Urinary bladder (tissue), 4 donors: Measurements from ENCODE around the gene RANBP17. TPM values are rescaled to one million over a fixed set of nuclear protein-coding genes. Genes with fewer than 3 reads are reported as not detected.
"Not testable (repeated sequence)": the region's sequence is repeated elsewhere in the genome, so short reads cannot be mapped to it uniquely, and the experiment has no call there.

Experiments
- DNase-seq: peaks from one replicate; pipeline ENCODE4 v3.0.0-alpha.2; 2015; ENCODE audit errors: extremely low spot score
- H3K27ac ChIP-seq: one replicate; pipeline ENCODE4 v1.5.1; 2013; ENCODE audit warnings: low read depth, mild to moderate bottlenecking, moderate library complexity
- H3K36me3 ChIP-seq: one replicate; pipeline ENCODE4 v1.6.1; 2013; ENCODE audit warnings: mild to moderate bottlenecking, moderate library complexity; ENCODE audit not compliant: insufficient read depth
- H3K4me1 ChIP-seq: one replicate; pipeline ENCODE4 v1.6.1; 2013; ENCODE audit warnings: mild to moderate bottlenecking, moderate library complexity; ENCODE audit not compliant: insufficient read depth
- H3K4me3 ChIP-seq: one replicate; pipeline ENCODE4 v1.5.1; 2013; ENCODE audit warnings: low read depth, low read length
- WGBS: extraction: QIAGEN DNeasy Blood & Tissue Kit; methylation state at CpG from one replicate; pipeline ENCODE4 v1.1.7; 2013; 5-methylcytosine and 5-hydroxymethylcytosine counted together
- polyA plus RNA-seq: library from polyadenylated mRNA; stranded (reverse); fragments of 200-250 nt; gene quantifications from one replicate; pipeline ENCODE4 v1.2.3, GENCODE V29; 2013
- total RNA-seq: library from RNA; depleted of rRNA; stranded (reverse); fragments of >200 nt; gene quantifications from one replicate; pipeline ENCODE4 v1.2.3, GENCODE V29; 2014
- donor health status: healthy with polysubstance abuse.
- donor health status: healthy.

The RANBP17 gene
- total and polyA plus RNA-seq, 2 donors: 2.4 to 96.5 TPM

DNA sequence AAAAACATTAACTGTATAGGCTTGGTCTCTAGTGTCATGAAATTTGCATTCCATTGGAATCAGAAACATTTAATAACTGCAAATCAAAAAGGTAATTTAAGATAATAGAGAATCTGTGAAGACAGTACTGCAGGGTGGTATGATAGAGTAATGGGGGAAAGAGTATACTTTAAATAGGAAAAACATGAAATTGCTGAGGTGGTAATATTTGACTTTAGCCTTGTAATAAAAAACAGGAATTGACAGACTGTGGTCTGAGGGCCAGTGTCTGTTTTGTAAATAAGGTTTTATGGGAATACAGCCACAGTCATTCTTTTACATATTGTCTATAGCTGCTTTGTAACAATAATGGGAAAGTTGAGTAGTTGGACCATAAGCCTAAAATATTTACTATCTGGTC lies 162.3 kb downstream of the RANBP17 start:
- Histone ChIP-seq H3K4me3 (no peak overlapping the region), H3K36me3 (no peaks in the 10 kb centered on the region), H3K4me1 (no peaks in the 10 kb centered on the region), H3K27ac (no peak overlapping the region)
- no peak for DNase-seq

DNA sequence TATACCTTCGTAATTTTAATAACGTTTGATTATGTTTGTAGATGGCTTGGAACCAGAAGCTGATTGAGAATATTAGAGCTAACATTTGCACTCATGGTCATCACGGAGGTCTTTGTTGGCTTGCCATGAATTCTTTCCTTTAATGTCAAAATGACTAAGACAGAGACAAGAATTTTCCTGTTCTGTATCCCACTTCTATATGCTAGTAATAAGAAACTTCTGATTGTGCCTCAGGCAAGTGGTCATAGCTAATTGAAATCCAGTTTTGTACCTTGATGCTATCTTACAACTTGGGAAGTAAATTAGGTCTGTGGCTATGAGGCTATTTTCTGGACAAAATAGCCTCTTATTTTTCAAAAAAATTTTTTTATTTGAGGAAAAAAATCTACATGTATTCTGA lies 167.6 kb downstream of the RANBP17 start:
- no peak overlapping the region for H3K4me3 ChIP-seq
- H3K4me1 ChIP-seq: no peaks in the 10 kb centered on the region
- WGBS: 93% methylated on average over 3 of the region's 3 CpGs
- no peak for DNase-seq
- no peaks in the 10 kb centered on the region for H3K36me3 ChIP-seq
- H3K27ac ChIP-seq: no peak overlapping the region

DNA sequence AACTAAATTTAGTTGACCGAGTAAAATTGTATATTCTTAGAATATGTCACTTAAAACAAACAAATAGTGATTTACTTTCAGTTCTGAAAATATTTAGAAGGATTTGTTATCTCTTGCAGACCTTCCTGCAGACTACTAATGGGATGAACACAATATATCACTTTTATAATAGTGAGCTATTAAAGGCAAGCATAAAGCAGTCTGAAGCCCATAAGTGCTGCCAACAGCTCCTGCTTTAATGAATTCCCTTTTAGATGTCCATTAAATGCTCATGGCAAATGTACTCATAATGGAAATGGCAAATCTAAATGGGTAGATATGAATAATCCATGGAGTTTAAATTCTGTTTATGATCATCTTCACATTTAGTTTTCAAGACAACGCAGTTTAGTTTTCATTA lies 170.2 kb downstream of the RANBP17 start:
- no peak for DNase-seq
- no peak overlapping the region for H3K27ac ChIP-seq
- no peaks in the 10 kb centered on the region for H3K36me3 ChIP-seq
- whole genome bisulfite sequencing: 63% methylated on average over 2 of the region's 2 CpGs
- no peak overlapping the region for H3K4me3 ChIP-seq
- H3K4me1 ChIP-seq: no peaks in the 10 kb centered on the region

- Histone ChIP-seq H3K27ac (no peak overlapping the region), H3K36me3 (no peaks in the 10 kb centered on the region), H3K4me1 (no peaks in the 10 kb centered on the region), H3K4me3 (no peak overlapping the region)
- WGBS: 96% methylated on average over 2 of the region's 2 CpGs
- no peak for DNase-seq
Measured at GRCh38 chr5:171032435-171032973, 170.7 kb downstream of the RANBP17 start.

DNA sequence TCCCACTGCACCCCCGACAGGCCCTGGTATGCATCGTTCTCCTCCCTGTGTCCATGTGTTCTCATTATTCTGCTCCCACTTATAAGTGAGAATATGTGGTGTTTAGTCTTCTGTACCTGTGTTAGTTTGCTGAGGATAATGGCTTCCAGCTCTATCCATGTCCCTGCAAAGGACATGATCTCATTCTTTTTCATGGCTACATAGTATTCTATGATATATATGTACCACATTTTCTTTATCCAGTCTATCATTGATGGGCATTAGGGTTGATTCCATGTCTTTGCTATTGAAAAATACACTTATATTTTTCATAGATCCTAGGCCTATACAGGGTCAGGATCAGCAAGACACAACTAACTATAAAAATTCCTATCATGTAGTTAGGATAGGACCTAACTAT lies 180.1 kb downstream of the RANBP17 start:
- not testable (repeated sequence) for H3K4me3 ChIP-seq, H3K4me1 ChIP-seq, DNase-seq, H3K36me3 ChIP-seq, H3K27ac ChIP-seq
- 98% methylated on average over 2 of the region's 2 CpGs for WGBS

- 83% methylated on average over 1 of the region's 1 CpG for WGBS
- Histone ChIP-seq H3K4me1 (no peaks in the 10 kb centered on the region), H3K36me3 (no peaks in the 10 kb centered on the region), H3K4me3 (no peak overlapping the region), H3K27ac (no peak overlapping the region)
- DNase-seq: no peak
Measured at GRCh38 chr5:171050916-171051315, 189.1 kb downstream of the RANBP17 start.

DNA sequence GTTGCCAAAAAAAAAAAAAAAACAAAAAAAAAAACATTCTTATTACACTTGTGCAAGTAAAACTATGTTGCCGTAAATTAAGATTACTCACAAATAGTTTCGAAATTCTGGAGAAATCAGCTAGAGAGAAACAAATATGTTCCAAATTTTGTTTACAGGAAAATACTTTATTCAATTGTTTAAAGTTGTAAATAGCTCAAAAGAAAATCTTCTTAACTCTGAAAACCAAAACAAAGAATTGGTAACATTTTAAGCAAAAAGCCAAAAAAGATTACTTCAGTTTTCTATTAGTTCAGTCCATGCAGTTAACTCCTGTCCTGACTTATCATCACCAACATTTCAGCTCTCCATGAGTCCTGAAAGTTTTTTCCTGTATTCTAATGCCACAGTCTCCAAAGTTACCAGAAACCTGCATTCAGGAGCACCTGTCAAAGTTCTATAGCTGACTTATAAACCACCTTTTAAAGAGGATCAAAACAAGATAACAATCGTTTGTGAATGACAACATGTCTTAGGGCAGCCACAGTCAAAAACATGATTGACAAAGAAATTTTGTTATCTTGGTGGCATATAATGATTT lies 194.1 kb downstream of the RANBP17 start:
- no peak for DNase-seq
- WGBS: 97% methylated on average over 3 of the region's 3 CpGs

GRCh38 chr5:171067540-171068130 lies 205.8 kb downstream of the RANBP17 start:
- H3K4me3 ChIP-seq: no peak overlapping the region
- H3K4me1 ChIP-seq: no peaks in the 10 kb centered on the region
- WGBS: 94% methylated on average over 2 of the region's 2 CpGs
- H3K27ac ChIP-seq: no peak overlapping the region
- no peak for DNase-seq
- no peaks in the 10 kb centered on the region for H3K36me3 ChIP-seq

More for the DNA sequence above, 194.1 kb downstream of the RANBP17 start:
- H3K4me1 ChIP-seq: no peaks in the 10 kb centered on the region
- no peak overlapping the region for H3K4me3 ChIP-seq
- no peaks in the 10 kb centered on the region for H3K36me3 ChIP-seq
- H3K27ac ChIP-seq: no peak overlapping the region

DNA sequence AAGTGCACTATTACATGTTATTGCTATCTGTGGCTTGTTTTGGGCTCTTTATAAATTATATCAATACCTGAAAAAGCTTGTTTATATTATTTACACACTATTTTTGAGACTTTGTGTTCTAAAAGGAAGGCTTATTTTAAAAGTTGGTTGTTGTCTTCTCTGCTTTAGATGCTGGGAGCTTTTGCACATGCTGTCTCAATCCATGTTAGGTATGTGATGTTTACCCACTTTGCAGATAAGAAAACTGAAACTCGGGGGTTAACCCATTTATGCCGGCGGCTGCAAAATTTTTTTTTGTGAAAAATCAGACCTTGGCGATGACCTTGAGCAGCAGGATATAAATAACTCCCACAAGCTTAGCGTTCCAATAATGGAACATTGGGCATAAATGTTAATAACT lies 212.9 kb downstream of the RANBP17 start:
- no peaks in the 10 kb centered on the region for H3K36me3 ChIP-seq
- no peak overlapping the region for H3K4me3 ChIP-seq
- 84% methylated on average over 5 of the region's 5 CpGs for WGBS
- H3K4me1 ChIP-seq: no peaks in the 10 kb centered on the region
- no peak overlapping the region for H3K27ac ChIP-seq
- no peak for DNase-seq

GRCh38 chr5:171080186-171080938 lies 218.5 kb downstream of the RANBP17 start:
- no peaks in the 10 kb centered on the region for H3K36me3 ChIP-seq
- 61% methylated on average over 7 of the region's 7 CpGs for WGBS
- no peak overlapping the region for H3K27ac ChIP-seq
- no peaks in the 10 kb centered on the region for H3K4me1 ChIP-seq
- DNase-seq: no peak
- H3K4me3 ChIP-seq: no peak overlapping the region

- Histone ChIP-seq H3K4me3 (no peak overlapping the region), H3K36me3 (no peaks in the 10 kb centered on the region), H3K4me1 (no peaks in the 10 kb centered on the region), H3K27ac (no peak overlapping the region)
- 37% methylated on average over 1 of the region's 1 CpG for WGBS
- DNase-seq: no peak
Measured at GRCh38 chr5:171081319-171081718, 219.5 kb downstream of the RANBP17 start.

DNA sequence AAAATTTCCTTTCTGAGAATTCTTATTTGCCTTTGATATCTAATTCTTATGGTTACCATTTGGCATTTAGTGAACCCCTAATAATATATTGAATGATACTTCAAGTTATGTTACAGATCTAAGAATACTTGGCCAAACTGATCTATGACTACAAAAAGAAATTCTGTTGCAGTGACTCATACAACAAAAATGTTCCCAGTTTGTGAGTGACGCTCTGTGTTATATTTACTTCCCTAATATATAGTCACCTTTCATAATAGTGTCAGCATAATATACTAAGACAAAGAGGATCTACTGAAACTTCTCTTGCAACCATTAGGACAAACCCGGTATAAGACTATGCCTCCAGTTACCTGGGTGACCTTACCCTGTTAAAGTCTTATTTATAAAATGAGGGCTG lies 230.4 kb downstream of the RANBP17 start:
- no peak for DNase-seq
- no peak overlapping the region for H3K27ac ChIP-seq
- no peaks in the 10 kb centered on the region for H3K4me1 ChIP-seq
- H3K4me3 ChIP-seq: no peak overlapping the region
- 85% methylated on average over 2 of the region's 2 CpGs for WGBS
- no peaks in the 10 kb centered on the region for H3K36me3 ChIP-seq

DNA sequence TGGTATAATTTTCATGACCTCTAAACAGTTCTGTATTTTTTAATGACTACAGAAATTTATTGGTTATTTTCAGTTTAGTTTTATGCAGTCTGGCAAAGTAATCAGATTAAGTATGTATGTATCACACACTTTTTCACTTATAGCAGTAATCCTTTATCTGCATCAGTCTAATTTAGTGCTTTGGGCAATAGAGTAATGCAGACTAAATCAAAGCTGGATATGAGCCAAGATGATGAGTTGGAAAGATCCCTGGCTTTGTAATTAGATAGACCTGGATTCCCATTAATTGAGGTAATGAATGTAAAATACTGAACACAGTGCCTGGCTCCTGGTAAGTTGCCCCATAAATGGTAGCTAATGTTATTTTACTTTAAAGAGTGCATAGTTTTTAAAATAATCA lies 231.8 kb downstream of the RANBP17 start:
- Histone ChIP-seq H3K27ac (no peak overlapping the region), H3K4me3 (no peak overlapping the region), H3K36me3 (no peaks in the 10 kb centered on the region), H3K4me1 (no peaks in the 10 kb centered on the region)
- DNase-seq: peak; percentile 23

DNA sequence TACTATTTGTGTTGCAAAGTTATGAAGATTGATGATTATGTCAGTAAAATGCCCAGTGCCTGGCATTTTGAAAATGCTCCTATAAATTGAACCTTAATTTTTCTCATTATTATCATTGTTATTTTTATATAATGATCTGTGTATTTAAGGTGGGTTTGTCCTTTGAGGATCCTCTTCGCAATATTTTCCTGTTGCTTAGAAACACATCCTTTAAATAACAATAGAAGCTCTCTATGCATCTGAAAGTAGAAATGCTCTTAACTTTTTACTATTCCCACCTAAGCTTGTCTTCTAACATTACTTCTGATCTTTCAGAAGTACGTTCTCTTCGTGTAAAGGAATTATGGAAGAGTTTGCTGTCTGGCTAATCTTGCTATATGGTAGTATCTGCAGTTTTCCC lies 232.5 kb downstream of the RANBP17 start:
- WGBS: 73% methylated on average over 3 of the region's 3 CpGs
- no peak for DNase-seq
- Histone ChIP-seq H3K27ac (no peak overlapping the region), H3K4me1 (no peaks in the 10 kb centered on the region), H3K4me3 (no peak overlapping the region), H3K36me3 (no peaks in the 10 kb centered on the region)
